Tibial artery (tissue), 4 donors: Measurements from ENCODE around the gene VSX1.

Experiments
- DNase-seq, 2 donors: peaks; one replicate each; pipeline ENCODE4 v3.0.0-alpha.2; 2019
- H3K27ac ChIP-seq, 2 donors: fragments of 200-600 bp; sonication (generic) in 1 of 2; 1 replicate in 1 of 2; 2 replicates in 1 of 2; pipeline ENCODE4 v1.5.1; 2018 to 2019; ENCODE audit warnings: mild to moderate bottlenecking in 1 of 2
- H3K27me3 ChIP-seq, 2 donors: fragments of 200-600 bp; sonication (generic) in 1 of 2; one replicate each; pipeline versions ENCODE4 v1.5.1 to v1.6.0; 2016 to 2019
- H3K36me3 ChIP-seq, 3 donors: fragments of 200-600 bp; sonication (generic) in 2 of 3; one replicate each; pipeline ENCODE4 v1.5.1; 2016 to 2019; ENCODE audit warnings: mild to moderate bottlenecking in 2 of 3
- H3K4me1 ChIP-seq, 4 donors: fragments of 200-600 bp; sonication (generic) in 2 of 4; 1 replicate in 3 of 4; 2 replicates in 1 of 4; pipeline ENCODE4 v1.5.1; 2016 to 2019
- H3K4me3 ChIP-seq, 2 donors: fragments of 200-600 bp; sonication (generic) in 1 of 2; 1 replicate in 1 of 2; 2 replicates in 1 of 2; pipeline ENCODE4 v1.5.1; 2018 to 2019; ENCODE audit warnings: mild to moderate bottlenecking in 2 of 2
- H3K9me3 ChIP-seq, 3 donors: fragments of 200-600 bp; sonication (generic) in 1 of 3; one replicate each; pipeline ENCODE4 v1.5.1; 2016 to 2019
- intact Hi-C: fragments of 100-400 bp; cut with DNase I; formaldehyde crosslinking; loops from one replicate; pipeline ENCODE4 v1.15.0; 2023; ENCODE audit warnings: low total_unique reads
- TF ChIP-seq, protein P1 (sequence below), 2 experiments: fragments of 200-600 bp in 1 of 2; fragments of 450-650 bp in 1 of 2; IDR thresholded peaks; one replicate each; pipeline ENCODE4 v1.5.1; 2017 to 2019; ENCODE audit warnings: antibody characterized with exemption in 2 of 2, mild to moderate bottlenecking in 1 of 2, moderate library complexity in 1 of 2

The VSX1 gene

GRCh38 chr20:25039697-25040437, 42.1 kb downstream of the VSX1 start:
- H3K27me3 ChIP-seq, result no peaks in the 10 kb centered on the region
- H3K4me1 ChIP-seq, result peaks cover 12 to 99% (median 92%) of the 10 kb centered on the region in 4 donors
- no peaks in the 10 kb centered on the region for H3K9me3 ChIP-seq
- peak; percentile 94 to 98 for DNase-seq
- peak overlapping the region; percentile 84 to 85 for H3K27ac ChIP-seq
- peaks cover 0 to 4% (median 0%) of the 10 kb centered on the region in 3 donors for H3K36me3 ChIP-seq
- intact Hi-C loops, result no loop called here
- TF ChIP-seq, protein P1, sequence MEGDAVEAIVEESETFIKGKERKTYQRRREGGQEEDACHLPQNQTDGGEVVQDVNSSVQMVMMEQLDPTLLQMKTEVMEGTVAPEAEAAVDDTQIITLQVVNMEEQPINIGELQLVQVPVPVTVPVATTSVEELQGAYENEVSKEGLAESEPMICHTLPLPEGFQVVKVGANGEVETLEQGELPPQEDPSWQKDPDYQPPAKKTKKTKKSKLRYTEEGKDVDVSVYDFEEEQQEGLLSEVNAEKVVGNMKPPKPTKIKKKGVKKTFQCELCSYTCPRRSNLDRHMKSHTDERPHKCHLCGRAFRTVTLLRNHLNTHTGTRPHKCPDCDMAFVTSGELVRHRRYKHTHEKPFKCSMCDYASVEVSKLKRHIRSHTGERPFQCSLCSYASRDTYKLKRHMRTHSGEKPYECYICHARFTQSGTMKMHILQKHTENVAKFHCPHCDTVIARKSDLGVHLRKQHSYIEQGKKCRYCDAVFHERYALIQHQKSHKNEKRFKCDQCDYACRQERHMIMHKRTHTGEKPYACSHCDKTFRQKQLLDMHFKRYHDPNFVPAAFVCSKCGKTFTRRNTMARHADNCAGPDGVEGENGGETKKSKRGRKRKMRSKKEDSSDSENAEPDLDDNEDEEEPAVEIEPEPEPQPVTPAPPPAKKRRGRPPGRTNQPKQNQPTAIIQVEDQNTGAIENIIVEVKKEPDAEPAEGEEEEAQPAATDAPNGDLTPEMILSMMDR (IDR thresholded peaks at IDR 0.05), result no peak
- H3K4me3 ChIP-seq, result peak overlapping the region in 1 of 2 donors; percentile 12

GRCh38 chr20:25038591-25039015, 43.3 kb downstream of the VSX1 start:
- H3K4me1 ChIP-seq, result peaks cover 8 to 87% (median 80%) of the 10 kb centered on the region in 4 donors
- no peak overlapping the region for H3K4me3 ChIP-seq

GRCh38 chr20:25038103-25038410, 43.9 kb downstream of the VSX1 start:
- no peaks in the 10 kb centered on the region for H3K36me3 ChIP-seq
- H3K4me3 ChIP-seq, result no peak overlapping the region
- no peaks in the 10 kb centered on the region for H3K27me3 ChIP-seq
- peak overlapping the region; percentile 84 to 85 for H3K27ac ChIP-seq
- no peaks in the 10 kb centered on the region for H3K9me3 ChIP-seq
- DNase-seq, result no peak
- TF ChIP-seq, protein P1 (IDR thresholded peaks at IDR 0.05), result no peak
- intact Hi-C loops, result no loop called here
- H3K4me1 ChIP-seq, result peaks cover 8 to 87% (median 77%) of the 10 kb centered on the region in 4 donors

More at GRCh38 chr20:25038591-25039015, 43.3 kb downstream of the VSX1 start:
- Histone ChIP-seq H3K9me3 (no peaks in the 10 kb centered on the region), H3K36me3 (no peaks in the 10 kb centered on the region), H3K27ac (peak overlapping the region; percentile 84 to 85), H3K27me3 (no peaks in the 10 kb centered on the region)
- intact Hi-C loops, result no loop called here
- DNase-seq, result no peak
- TF ChIP-seq, protein P1 (IDR thresholded peaks at IDR 0.05), result no peak

DNA sequence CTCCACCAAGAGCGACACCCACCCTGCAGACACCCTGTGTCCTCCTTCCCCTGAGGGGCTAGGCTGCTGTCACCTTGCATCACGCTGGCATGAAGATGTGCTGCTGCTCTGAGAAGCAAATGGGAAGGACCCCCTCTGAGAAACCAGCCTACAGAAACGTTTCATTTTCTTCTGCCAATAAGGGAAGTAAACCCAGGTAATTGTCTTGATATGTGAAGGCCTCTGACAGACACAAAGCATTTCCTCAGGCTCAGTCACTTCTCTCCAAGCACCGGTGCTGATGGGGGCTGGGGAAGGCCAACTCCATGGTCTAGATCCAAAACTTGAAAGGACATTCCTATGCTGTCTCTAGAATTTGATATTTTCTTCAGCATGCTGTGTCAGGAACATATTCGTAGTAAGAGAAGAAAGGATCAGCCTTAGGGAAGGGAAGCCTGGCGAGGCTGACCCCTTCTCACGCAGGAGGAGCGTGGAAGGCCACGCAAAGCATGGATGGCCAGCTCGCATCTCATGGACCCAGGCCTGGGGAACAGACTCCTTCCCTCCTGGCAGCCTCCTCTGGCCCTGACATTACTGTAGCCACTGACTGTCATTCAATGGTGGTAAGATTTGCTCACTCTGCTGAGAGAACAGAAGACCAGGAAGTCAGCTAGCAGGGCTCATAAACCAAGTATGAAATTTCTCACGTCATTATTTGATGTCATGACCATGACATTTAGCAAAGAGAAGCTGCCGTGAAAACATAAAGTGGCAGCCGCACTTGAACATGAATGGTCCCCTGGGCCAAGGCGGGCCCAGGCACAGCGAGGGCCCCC, 44.4 kb downstream of the VSX1 start:
- Histone ChIP-seq H3K27ac (peak overlapping the region; percentile 84 to 85), H3K36me3 (no peaks in the 10 kb centered on the region), H3K9me3 (no peaks in the 10 kb centered on the region), H3K27me3 (no peaks in the 10 kb centered on the region), H3K4me3 (no peak overlapping the region), H3K4me1 (peaks cover 8 to 87% (median 74%) of the 10 kb centered on the region in 4 donors)
- peak in 1 of 2 donors; percentile 87 for DNase-seq
- TF ChIP-seq, protein P1 (IDR thresholded peaks at IDR 0.05), result no peak
- intact Hi-C loops, result no loop called here

DNA sequence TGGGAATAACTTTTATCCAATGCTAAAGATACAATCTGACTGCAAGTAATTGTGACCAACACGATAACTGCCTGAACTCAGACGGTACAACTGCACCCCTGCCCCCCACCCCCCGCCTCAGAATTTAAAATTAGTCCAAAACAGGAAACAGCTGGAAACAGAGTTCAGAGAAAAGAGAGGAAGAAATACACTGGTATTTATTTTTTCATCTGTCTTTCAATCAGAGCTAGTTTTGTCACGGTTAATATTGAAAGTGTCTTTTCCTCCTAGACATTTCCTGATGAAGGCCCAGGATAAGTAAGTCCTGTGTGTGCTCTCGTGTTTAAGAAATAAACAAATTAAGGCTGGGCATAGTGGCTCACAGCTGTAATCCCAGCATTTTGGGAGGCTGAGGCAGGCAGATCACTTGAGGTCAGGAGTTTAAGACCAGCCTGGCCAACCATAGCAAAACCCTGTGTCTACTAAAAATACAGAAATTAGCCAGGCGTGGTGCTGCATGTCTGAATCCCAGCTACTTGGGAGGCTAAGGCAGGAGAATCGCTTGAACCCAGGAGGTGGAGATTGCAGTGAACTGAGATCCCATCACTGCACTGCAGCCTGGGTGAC, 45.5 kb downstream of the VSX1 start:
- Histone ChIP-seq H3K4me3 (no peak overlapping the region), H3K4me1 (peaks cover 8 to 83% (median 67%) of the 10 kb centered on the region in 4 donors), H3K36me3 (no peaks in the 10 kb centered on the region), H3K9me3 (no peaks in the 10 kb centered on the region), H3K27ac (peak overlapping the region; percentile 63 to 85), H3K27me3 (no peaks in the 10 kb centered on the region)
- TF ChIP-seq, protein P1 (IDR thresholded peaks at IDR 0.05), result no peak
- DNase-seq, result peak in 1 of 2 donors; percentile 66
- intact Hi-C loops, result no loop called here
